SK-N-MC (cell line): ENCODE results near the gene CCDC38.
A peak's percentile ranks its signal among the peaks of the same experiment; 100 is the strongest.

Source experiments
- DNase-seq: peaks from one replicate; pipeline ENCODE4 v3.0.0-alpha.2; 2011; ENCODE audit warnings: low read depth, low spot score
- H3K27ac ChIP-seq: fragments of 200-600 bp; sonication (generic); 2 replicates; pipeline ENCODE4 v1.5.1; 2016; ENCODE audit warnings: mixed run types
- H3K36me3 ChIP-seq: fragments of 200-600 bp; sonication (generic); 2 replicates; pipeline ENCODE4 v1.6.1; 2017; ENCODE audit warnings: antibody characterized with exemption, low read length, mixed read lengths; ENCODE audit not compliant: insufficient read depth
- H3K4me3 ChIP-seq: fragments of 200-600 bp; sonication (generic); 2 replicates; pipeline ENCODE4 v1.5.1; 2016
- H3K9ac ChIP-seq: fragments of 200-600 bp; sonication (generic); 2 replicates; pipeline ENCODE4 v1.8.0; 2017; ENCODE audit warnings: mixed run types, mixed read lengths; ENCODE audit not compliant: insufficient read length
- H3K9me3 ChIP-seq: fragments of 200-600 bp; sonication (generic); 2 replicates; pipeline ENCODE4 v1.6.1; 2017; ENCODE audit warnings: low read depth, mild to moderate bottlenecking, antibody characterized with exemption, low read length, moderate library complexity, mixed read lengths
- EZH2 ChIP-seq: fragments of 200-600 bp; sonication (generic); IDR thresholded peaks from one replicate; pipeline ENCODE4 v1.6.1; 2017; ENCODE audit warnings: antibody characterized with exemption
- FOXP2 ChIP-seq: optimal IDR thresholded peaks from 2 replicates; pipeline ENCODE3; 2011; ENCODE audit warnings: mild to moderate bottlenecking, moderate library complexity; ENCODE audit not compliant: insufficient read depth; ENCODE audit errors: extremely low read length, control extremely low read depth
- POLR2AphosphoS5 ChIP-seq: IDR thresholded peaks from 2 replicates; pipeline ENCODE4 v1.6.1; 2012; ENCODE audit warnings: mild to moderate bottlenecking, low read depth, low read length, borderline replicate concordance

Gene CCDC38

GRCh38 chr12:95942524-95943329 lies at the start of gene CCDC38:
TSS of gene CCDC38 (minus strand) at chr12:95942614. CDS start at chr12:95936509, 6,105 bp downstream.
- Histone ChIP-seq H3K27ac (no peak within 1 kb of the TSS), H3K9me3 (no peaks in the 10 kb centered on the region), H3K4me3 (peak within 1 kb of the TSS; percentile 92), H3K36me3 (no peaks in the 10 kb centered on the region), H3K9ac (peak within 1 kb of the TSS; percentile 92)
- peak; percentile 84 for TF ChIP-seq POLR2AphosphoS5
- no peak for TF ChIP-seq FOXP2
- no peak for DNase-seq

- no peak overlapping the region for H3K27ac ChIP-seq
- no peak for TF ChIP-seq POLR2AphosphoS5
- no peak for TF ChIP-seq EZH2
- TF ChIP-seq FOXP2, result no peak
- no peak for DNase-seq
Measured at GRCh38 chr12:95990136-95990535, 47.7 kb upstream of the CCDC38 start.

GRCh38 chr12:95989504-95990123 lies 47.2 kb upstream of the CCDC38 start:
- Histone ChIP-seq H3K4me3 (no peak overlapping the region), H3K27ac (no peak overlapping the region), H3K9ac (no peak overlapping the region), H3K9me3 (no peaks in the 10 kb centered on the region), H3K36me3 (no peaks in the 10 kb centered on the region)
- no peak for DNase-seq
- TF ChIP-seq POLR2AphosphoS5, result no peak
- no peak for TF ChIP-seq FOXP2
- TF ChIP-seq EZH2, result no peak

More at GRCh38 chr12:95990136-95990535, 47.7 kb upstream of the CCDC38 start:
- Histone ChIP-seq H3K36me3 (no peaks in the 10 kb centered on the region), H3K4me3 (no peak overlapping the region), H3K9ac (no peak overlapping the region), H3K9me3 (no peaks in the 10 kb centered on the region)

- TF ChIP-seq POLR2AphosphoS5, result no peak
- H3K27ac ChIP-seq, result no peak overlapping the region
- H3K9me3 ChIP-seq, result no peaks in the 10 kb centered on the region
- DNase-seq, result no peak
- H3K36me3 ChIP-seq, result no peaks in the 10 kb centered on the region
- H3K4me3 ChIP-seq, result no peak overlapping the region
- H3K9ac ChIP-seq, result no peak overlapping the region
Measured at GRCh38 chr12:95988506-95989275, 46.3 kb upstream of the CCDC38 start.

GRCh38 chr12:95986635-95987570 lies 44.5 kb upstream of the CCDC38 start:
- no peak overlapping the region for H3K4me3 ChIP-seq
- no peaks in the 10 kb centered on the region for H3K36me3 ChIP-seq
- DNase-seq, result no peak
- H3K9ac ChIP-seq, result no peak overlapping the region
- no peaks in the 10 kb centered on the region for H3K9me3 ChIP-seq
- no peak for TF ChIP-seq EZH2
- TF ChIP-seq POLR2AphosphoS5, result no peak
- no peak for TF ChIP-seq FOXP2
- H3K27ac ChIP-seq, result no peak overlapping the region

GRCh38 chr12:95984682-95985081 lies 42.3 kb upstream of the CCDC38 start:
- Histone ChIP-seq H3K9me3 (no peaks in the 10 kb centered on the region), H3K4me3 (no peak overlapping the region), H3K9ac (no peak overlapping the region), H3K27ac (no peak overlapping the region), H3K36me3 (no peaks in the 10 kb centered on the region)
- no peak for TF ChIP-seq POLR2AphosphoS5
- no peak for TF ChIP-seq EZH2
- TF ChIP-seq FOXP2, result no peak
- DNase-seq, result no peak

GRCh38 chr12:95982602-95983001 lies 40.2 kb upstream of the CCDC38 start:
- Histone ChIP-seq H3K27ac (no peak overlapping the region), H3K9me3 (no peaks in the 10 kb centered on the region), H3K9ac (no peak overlapping the region), H3K36me3 (no peaks in the 10 kb centered on the region), H3K4me3 (no peak overlapping the region)
- no peak for DNase-seq
- TF ChIP-seq FOXP2, result no peak
- TF ChIP-seq EZH2, result no peak
- no peak for TF ChIP-seq POLR2AphosphoS5

- TF ChIP-seq POLR2AphosphoS5 (no peak), FOXP2 (no peak), EZH2 (no peak)
- DNase-seq, result no peak
- Histone ChIP-seq H3K27ac (no peak overlapping the region), H3K9ac (no peak overlapping the region), H3K4me3 (no peak overlapping the region), H3K9me3 (no peaks in the 10 kb centered on the region), H3K36me3 (no peaks in the 10 kb centered on the region)
Measured at GRCh38 chr12:95980437-95980836, 38.0 kb upstream of the CCDC38 start.
